Endothelial cell (in vitro differentiated cells): ENCODE measurements around the gene CDHR4. TPM values are rescaled to one million over a fixed set of nuclear protein-coding genes. Genes with fewer than 3 reads are reported as not detected.
A peak's percentile ranks its signal among the peaks of the same experiment; 100 is the strongest.

Source experiments
- DNase-seq: peaks from one replicate; pipeline ENCODE4 v3.0.0; 2021; ENCODE audit warnings: low spot score
- H3K27ac Mint-ChIP-seq: one replicate; pipeline ENCODE4 v1.8.0; 2021; ENCODE audit warnings: mixed read lengths, inconsistent platforms; ENCODE audit not compliant: unreplicated experiment
- H3K27me3 Mint-ChIP-seq: one replicate; pipeline ENCODE4 v1.8.0; 2021; ENCODE audit warnings: mild to moderate bottlenecking, moderate library complexity, mixed read lengths, inconsistent platforms; ENCODE audit not compliant: unreplicated experiment
- H3K36me3 Mint-ChIP-seq: one replicate; pipeline ENCODE4 v1.8.0; 2021; ENCODE audit warnings: mild to moderate bottlenecking, low read depth, mixed read lengths, inconsistent platforms; ENCODE audit not compliant: unreplicated experiment
- H3K4me1 Mint-ChIP-seq: one replicate; pipeline ENCODE4 v1.8.0; 2021; ENCODE audit warnings: mild to moderate bottlenecking, mixed read lengths, inconsistent platforms; ENCODE audit not compliant: unreplicated experiment
- H3K4me3 Mint-ChIP-seq: one replicate; pipeline ENCODE4 v1.8.0; 2021; ENCODE audit warnings: mild to moderate bottlenecking, mixed read lengths, inconsistent platforms; ENCODE audit not compliant: unreplicated experiment
- H3K9me3 Mint-ChIP-seq: one replicate; pipeline ENCODE4 v1.8.0; 2021; ENCODE audit warnings: mixed read lengths, inconsistent platforms; ENCODE audit not compliant: unreplicated experiment
- total RNA-seq: library from RNA; stranded (reverse); fragmentation: NEBNext Ultra II Directional; extraction: Animal tissue kit (Norgen Biotek cat#: 25700); gene quantifications from one replicate; pipeline ENCODE4 v1.2.1, GENCODE V29; 2021; ENCODE audit not compliant: unreplicated experiment
- TF ChIP-seq, protein P1 (sequence below): fragments of 200-600 bp; sonication (generic); IDR thresholded peaks from one replicate; pipeline ENCODE4 v1.5.0; 2021; ENCODE audit warnings: antibody characterized with exemption; ENCODE audit not compliant: unreplicated experiment

Gene CDHR4
- total RNA-seq, 1 donor from 2014 or later: 1.1 TPM

DNA sequence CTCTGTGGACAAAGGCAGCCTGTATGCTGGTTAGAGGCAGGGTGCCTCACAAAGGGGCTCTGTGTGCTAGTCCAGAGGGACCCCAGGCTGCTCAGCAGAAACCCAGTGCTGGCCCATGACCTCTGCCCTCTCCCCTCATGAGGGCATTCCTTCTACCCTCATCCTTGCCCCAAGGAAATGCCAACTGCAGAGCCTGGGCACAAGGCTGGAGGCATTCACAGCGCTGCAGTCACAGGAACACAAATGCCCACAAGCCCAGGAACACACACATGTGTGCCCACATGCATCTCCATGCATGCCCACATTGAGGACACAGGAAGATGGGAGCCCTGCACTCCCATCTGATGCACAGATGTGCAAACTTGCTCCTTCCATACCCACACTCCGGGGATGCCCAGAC is 7.2 kb upstream of the CDHR4 start:
- DNase-seq: no peak
- Mint-ChIP-seq H3K36me3 (peaks cover 17% of the 10 kb centered on the region), H3K27ac (peak overlapping the region; percentile 98), H3K4me1 (peaks cover 50% of the 10 kb centered on the region), H3K4me3 (no peak overlapping the region), H3K27me3 (peaks cover 12% of the 10 kb centered on the region), H3K9me3 (no peaks in the 10 kb centered on the region)
- TF ChIP-seq, protein P1, sequence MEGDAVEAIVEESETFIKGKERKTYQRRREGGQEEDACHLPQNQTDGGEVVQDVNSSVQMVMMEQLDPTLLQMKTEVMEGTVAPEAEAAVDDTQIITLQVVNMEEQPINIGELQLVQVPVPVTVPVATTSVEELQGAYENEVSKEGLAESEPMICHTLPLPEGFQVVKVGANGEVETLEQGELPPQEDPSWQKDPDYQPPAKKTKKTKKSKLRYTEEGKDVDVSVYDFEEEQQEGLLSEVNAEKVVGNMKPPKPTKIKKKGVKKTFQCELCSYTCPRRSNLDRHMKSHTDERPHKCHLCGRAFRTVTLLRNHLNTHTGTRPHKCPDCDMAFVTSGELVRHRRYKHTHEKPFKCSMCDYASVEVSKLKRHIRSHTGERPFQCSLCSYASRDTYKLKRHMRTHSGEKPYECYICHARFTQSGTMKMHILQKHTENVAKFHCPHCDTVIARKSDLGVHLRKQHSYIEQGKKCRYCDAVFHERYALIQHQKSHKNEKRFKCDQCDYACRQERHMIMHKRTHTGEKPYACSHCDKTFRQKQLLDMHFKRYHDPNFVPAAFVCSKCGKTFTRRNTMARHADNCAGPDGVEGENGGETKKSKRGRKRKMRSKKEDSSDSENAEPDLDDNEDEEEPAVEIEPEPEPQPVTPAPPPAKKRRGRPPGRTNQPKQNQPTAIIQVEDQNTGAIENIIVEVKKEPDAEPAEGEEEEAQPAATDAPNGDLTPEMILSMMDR: no peak

DNA sequence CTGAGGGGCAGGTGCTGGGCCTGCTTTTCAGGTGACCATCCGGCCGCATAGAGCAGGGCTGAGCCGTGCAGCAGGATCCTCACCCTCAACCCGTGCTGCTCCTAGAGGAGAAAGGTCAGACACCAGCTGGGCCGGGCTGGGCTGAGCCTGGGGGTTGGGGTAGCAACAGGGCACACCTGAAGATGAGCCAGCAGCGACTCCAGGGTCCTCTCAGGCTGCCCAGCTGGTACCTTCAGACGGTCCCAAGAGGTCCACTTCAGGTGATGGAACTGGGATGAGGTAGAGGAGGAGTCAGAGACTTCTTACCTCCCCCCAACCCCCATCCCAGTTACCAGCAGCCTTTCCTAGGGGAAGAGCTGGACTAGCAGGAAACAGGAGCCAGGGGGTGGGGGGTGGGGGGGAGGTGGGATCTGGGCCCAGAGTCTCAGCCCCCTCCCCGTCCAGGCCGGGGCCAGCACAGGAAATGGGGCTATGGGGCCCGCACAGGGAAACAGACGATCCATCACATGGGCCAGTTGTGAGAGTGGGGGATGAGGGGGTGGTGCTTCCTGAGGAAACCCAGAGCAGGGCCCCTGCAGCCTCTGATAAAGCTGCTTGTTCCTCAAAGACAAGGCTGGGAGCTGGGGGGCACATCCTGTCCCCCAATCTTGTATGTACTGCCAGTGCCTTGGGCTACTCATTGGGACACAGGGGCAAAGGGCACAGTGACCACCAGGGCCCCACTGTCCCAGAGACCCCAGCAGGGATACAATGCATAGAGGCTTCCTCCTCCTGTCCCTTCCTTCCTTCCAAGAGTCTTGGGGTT is 6.4 kb upstream of the CDHR4 start:
- Mint-ChIP-seq H3K4me1 (peaks cover 57% of the 10 kb centered on the region), H3K36me3 (peaks cover 13% of the 10 kb centered on the region), H3K9me3 (no peaks in the 10 kb centered on the region), H3K4me3 (peak overlapping the region; percentile 87), H3K27ac (peak overlapping the region; percentile 98), H3K27me3 (peaks cover 12% of the 10 kb centered on the region)
- TF ChIP-seq, protein P1: no peak
- peak; percentile 80 for DNase-seq

DNA sequence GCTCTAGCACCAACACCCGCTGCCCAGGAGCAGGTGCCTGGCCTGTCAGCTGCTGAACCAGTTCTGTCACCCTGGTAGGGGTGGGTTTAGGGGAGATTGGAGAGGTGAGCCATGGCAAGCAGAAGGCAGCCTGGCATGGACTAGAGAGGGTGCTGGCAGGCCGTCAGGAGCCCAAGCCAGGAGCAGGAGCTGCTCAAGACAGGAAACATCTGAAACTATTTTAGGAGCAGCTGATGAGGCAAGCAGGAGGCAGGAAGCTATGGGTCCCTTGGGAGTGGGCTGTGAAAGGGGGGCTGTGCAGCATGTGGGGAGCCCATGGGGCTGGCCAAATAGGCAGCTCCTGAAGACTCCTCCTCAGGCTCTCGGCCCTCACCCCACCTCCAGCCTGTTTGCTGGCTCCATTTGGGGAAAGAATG is 5.7 kb upstream of the CDHR4 start:
- Mint-ChIP-seq H3K27ac (peak overlapping the region; percentile 90), H3K4me3 (peak overlapping the region; percentile 87), H3K9me3 (no peaks in the 10 kb centered on the region), H3K36me3 (peaks cover 11% of the 10 kb centered on the region), H3K27me3 (peaks cover 12% of the 10 kb centered on the region), H3K4me1 (peaks cover 57% of the 10 kb centered on the region)
- TF ChIP-seq, protein P1: no peak
- peak; percentile 46 for DNase-seq

DNA sequence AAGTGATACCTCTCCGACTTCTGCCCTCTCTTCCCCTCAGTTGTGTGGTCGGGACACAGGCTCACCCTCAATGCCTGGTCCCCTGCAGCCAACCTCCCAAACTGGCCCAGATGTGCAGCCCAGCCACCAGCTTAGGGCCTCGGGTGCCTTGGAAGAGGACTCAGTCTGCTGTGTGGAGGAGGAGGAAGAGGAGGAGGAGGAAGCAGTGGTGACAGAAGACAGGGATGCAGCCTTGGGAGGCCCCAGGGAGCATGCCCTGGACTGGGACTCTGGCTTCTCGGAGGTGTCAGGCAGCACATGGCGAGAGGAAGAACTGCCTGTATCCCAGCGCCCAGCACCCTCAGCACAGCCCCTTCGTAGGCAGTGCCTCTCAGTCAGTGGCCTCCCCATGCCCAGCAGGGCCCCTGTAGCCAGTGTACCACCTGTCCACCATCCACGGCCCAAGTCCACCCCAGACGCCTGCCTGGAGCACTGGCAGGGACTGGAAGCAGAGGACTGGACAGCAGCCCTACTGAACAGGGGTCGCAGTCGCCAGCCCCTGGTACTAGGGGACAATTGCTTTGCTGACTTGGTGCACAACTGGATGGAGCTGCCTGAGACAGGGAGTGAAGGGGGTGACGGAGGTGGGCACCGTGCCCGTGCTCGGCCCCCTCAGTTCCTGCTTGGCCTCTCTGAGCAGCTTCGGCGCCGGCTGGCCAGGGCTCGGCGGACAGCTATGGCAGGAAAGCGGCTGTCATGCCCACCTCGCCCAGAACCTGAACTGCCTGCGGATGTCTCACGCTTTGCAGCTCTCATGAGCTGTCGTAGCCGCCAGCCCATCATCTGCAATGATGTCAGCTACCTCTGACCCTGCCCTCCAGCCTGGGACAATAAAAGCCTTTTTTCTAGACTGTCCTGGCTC is 4.7 kb upstream of the CDHR4 start:
- Mint-ChIP-seq H3K4me1 (peaks cover 54% of the 10 kb centered on the region), H3K27me3 (peaks cover 12% of the 10 kb centered on the region), H3K4me3 (peak overlapping the region; percentile 90), H3K9me3 (no peaks in the 10 kb centered on the region), H3K27ac (peak overlapping the region; percentile 90), H3K36me3 (peaks cover 11% of the 10 kb centered on the region)
- no peak for DNase-seq
- TF ChIP-seq, protein P1: no peak
